ENCODE data around the gene PIP4K2A. TPM values are rescaled to one million over a fixed set of nuclear protein-coding genes. Genes with fewer than 3 reads are reported as not detected.
A peak's percentile ranks its signal among the peaks of the same experiment; 100 is the strongest.

Gene PIP4K2A
- total RNA-seq, 6 experiments from 2014 or later = 8.1 to 27.6 (median 12.0) TPM

DNA sequence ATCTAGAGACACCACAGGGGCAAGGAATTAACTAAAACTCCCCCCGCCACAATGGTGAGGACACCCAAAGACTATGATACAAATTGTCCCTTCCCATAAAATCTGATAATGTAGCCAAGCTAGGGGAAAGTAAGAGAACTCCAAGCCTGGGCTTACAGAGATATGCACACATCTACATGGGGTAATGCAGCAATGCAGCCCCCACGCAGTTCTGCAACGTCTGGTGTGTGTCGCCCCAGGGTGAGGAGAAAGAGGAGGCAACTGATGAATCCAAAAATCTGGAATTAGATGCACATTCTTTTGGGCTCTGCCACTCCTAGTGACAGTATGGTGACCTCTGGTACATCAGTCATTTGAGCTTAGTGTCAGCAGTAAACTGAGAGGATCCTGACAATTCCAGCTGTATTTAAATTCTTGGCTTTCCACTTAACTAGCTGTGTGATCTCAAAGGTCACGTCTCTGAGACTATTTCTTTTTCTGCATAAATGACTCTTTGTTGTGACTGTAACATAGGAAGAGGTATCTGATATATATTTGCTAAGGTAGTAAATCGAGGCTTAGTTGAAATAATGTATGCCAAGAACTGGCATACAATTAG, 51.5 kb downstream of the PIP4K2A start:
- 76% methylated on average over 5 of the region's 6 CpGs for WGBS (ENCODE audit: insufficient coverage, low coverage, low lambda C conversion rate, missing lambda C conversion rate)

GRCh38 chr10:22659866-22660265, 54.5 kb downstream of the PIP4K2A start:
- no peaks in the 10 kb centered on the region for H3K27me3 ChIP-seq
- intact Hi-C loops (cut with DNase I) = no loop called here
- H3K4me3 ChIP-seq = no peak overlapping the region
- H3K9me3 ChIP-seq = no peaks in the 10 kb centered on the region
- no peak for ATAC-seq
- TF ChIP-seq CTCF (IDR thresholded peaks at IDR 0.05) = no peak
- TF ChIP-seq POLR2A (IDR thresholded peaks at IDR 0.05) = no peak
- no peak for DNase-seq
- WGBS (ENCODE audit: insufficient coverage, low coverage, low lambda C conversion rate, missing lambda C conversion rate) = 82% methylated on average over 8 of the region's 8 CpGs
- no peak overlapping the region for H3K27ac ChIP-seq
- no peaks in the 10 kb centered on the region for H3K36me3 ChIP-seq
- peaks cover 0 to 11% (median 2%) of the 10 kb centered on the region in 4 donors for H3K4me1 ChIP-seq

More for the DNA sequence above, 51.5 kb downstream of the PIP4K2A start:
- Histone ChIP-seq H3K27ac (no peak overlapping the region), H3K4me3 (no peak overlapping the region), H3K9me3 (no peaks in the 10 kb centered on the region), H3K27me3 (no peaks in the 10 kb centered on the region), H3K36me3 (no peaks in the 10 kb centered on the region), H3K4me1 (no peaks in the 10 kb centered on the region)
- ATAC-seq (peak in 2 of 4 donors; percentile 22 to 33), DNase-seq (no peak)
- intact Hi-C loops (cut with DNase I) = no loop called here
- TF ChIP-seq POLR2A (IDR thresholded peaks at IDR 0.05) = no peak
- TF ChIP-seq CTCF (IDR thresholded peaks at IDR 0.05) = no peak

- H3K4me3 ChIP-seq = no peak overlapping the region
- 74% methylated on average over 5 of the region's 7 CpGs for WGBS (ENCODE audit: insufficient coverage, low coverage, low lambda C conversion rate, missing lambda C conversion rate)
- ATAC-seq = peak in 1 of 4 donors; percentile 19
- peaks cover 0 to 13% (median 2%) of the 10 kb centered on the region in 4 donors for H3K4me1 ChIP-seq
- DNase-seq = no peak
- no peaks in the 10 kb centered on the region for H3K36me3 ChIP-seq
- no peak overlapping the region for H3K27ac ChIP-seq
- no peaks in the 10 kb centered on the region for H3K9me3 ChIP-seq
- intact Hi-C loops (cut with DNase I) = no loop called here
- H3K27me3 ChIP-seq = no peaks in the 10 kb centered on the region
- no peak for TF ChIP-seq CTCF (IDR thresholded peaks at IDR 0.05)
- no peak for TF ChIP-seq POLR2A (IDR thresholded peaks at IDR 0.05)
Observed at GRCh38 chr10:22658745-22659410, 55.5 kb downstream of the PIP4K2A start.

GRCh38 chr10:22657566-22658225, 56.7 kb downstream of the PIP4K2A start:
- no peaks in the 10 kb centered on the region for H3K36me3 ChIP-seq
- intact Hi-C loops (cut with DNase I) = no loop called here
- H3K27ac ChIP-seq = peak overlapping the region in 1 of 3 donors; percentile 28
- 34% methylated on average over 5 of the region's 5 CpGs for WGBS (ENCODE audit: insufficient coverage, low coverage, low lambda C conversion rate, missing lambda C conversion rate)
- peaks cover 0 to 13% (median 2%) of the 10 kb centered on the region in 4 donors for H3K4me1 ChIP-seq
- no peaks in the 10 kb centered on the region for H3K9me3 ChIP-seq
- no peak for DNase-seq
- peak in 1 of 4 donors; percentile 10 for ATAC-seq
- no peak for TF ChIP-seq CTCF (IDR thresholded peaks at IDR 0.05)
- no peak for TF ChIP-seq POLR2A (IDR thresholded peaks at IDR 0.05)
- H3K4me3 ChIP-seq = no peak overlapping the region
- H3K27me3 ChIP-seq = no peaks in the 10 kb centered on the region
